ENCODE measurements around the gene DNAH17.
A peak's percentile ranks its signal among the peaks of the same experiment; 100 is the strongest.

DNAH17 gene

GRCh38 chr17:78575899-78576298 lies 1.3 kb downstream of the DNAH17 start:
- no peak for DNase-seq (ENCODE audit: low read depth, low spot score)

- DNase-seq (ENCODE audit: low read depth, low spot score) = no peak
These were observed 1.9 kb downstream of the DNAH17 start for GRCh38 chr17:78575340-78575739.

- no peak for DNase-seq (ENCODE audit: low read depth, low spot score)
These were observed 3.2 kb downstream of the DNAH17 start for GRCh38 chr17:78573955-78574354.

DNA sequence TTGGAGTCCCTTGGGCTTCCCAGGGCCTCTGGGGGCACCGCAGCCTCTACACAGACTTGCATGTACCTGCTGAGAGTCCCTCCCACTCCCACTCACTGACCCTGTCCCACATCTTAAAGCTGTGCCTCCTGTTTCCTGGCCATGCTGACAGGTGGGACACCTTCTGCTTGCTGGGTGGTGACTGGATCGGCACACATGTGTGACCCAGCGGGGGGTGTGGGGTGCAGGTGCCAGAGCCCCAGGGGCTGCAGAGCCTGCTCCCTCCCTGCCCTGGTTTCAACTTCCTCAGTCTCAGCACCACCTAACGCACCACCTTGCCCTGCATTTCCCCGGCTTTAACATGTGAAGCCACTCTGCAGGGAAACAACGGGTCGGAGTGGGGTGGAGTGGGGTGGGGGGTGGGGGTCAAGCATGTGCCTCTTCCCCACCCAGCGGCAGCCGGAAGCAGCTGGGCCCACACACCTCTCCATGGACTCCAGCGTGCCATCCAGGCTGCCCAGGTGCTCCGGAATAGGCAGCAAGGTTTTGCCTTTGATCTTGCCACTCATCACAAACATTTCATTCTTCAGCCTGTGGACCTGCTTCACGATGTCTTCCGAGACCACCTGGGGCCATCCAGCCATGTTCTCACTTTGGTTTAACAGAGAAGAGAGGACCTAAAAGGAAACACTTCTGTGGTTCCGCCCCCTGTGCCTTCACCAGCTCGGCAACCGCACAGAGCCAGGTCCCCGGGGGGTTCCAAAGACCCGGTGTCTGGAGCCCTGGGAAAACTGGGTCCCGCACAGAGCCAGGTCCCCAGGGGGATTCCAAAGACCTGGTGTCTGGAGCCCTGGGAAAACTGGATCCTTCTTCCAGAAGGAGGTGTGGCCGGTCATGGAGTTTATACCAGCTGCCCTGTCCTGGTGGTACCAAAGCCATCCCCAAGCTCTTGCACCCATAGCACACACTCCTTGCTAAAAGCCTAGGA lies 4.7 kb downstream of the DNAH17 start:
- DNase-seq (ENCODE audit: low read depth, low spot score) = no peak

DNA sequence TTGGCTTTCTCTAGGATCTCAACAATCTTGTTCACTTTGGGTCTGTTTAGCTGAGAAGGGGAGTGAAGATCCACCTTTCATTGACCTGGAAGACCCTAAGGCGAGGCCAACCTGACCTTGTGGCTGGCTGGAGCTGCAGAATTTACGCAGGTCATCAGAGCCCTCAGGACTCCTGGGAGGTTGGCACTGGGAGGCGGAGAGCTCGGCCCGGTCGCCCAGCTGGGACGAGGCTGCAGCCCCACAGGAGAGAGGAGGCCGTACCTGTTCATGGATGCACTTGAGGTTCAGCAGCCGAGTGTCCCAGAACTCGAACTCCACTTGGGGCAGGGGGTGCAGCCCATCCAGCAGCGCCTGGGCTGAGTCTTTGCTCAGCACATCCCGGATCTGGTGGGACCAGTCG lies 5.9 kb downstream of the DNAH17 start:
- no peak for DNase-seq (ENCODE audit: low read depth, low spot score)

- peak; percentile 6 for DNase-seq (ENCODE audit: low read depth, low spot score)
These were observed 8.6 kb downstream of the DNAH17 start for GRCh38 chr17:78568494-78569115.

DNA sequence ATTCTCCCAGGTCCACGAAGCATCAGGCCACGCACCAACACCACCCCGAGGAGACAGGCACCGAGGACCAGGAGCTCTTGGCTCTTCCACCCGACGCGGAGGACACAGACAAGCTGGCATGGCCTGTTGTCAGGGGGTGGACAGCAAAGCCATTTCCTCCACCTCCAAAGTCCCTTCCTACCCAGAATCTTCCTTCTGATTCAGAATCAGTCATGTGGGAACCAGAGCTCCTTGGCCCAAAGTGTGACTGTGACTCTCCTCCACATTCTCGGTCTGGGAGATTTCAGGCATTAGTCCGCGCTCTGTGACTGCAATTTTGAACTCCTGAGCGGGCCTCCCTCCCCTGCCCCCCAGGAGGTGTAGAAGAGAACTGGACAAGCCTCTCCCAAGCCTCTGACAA lies 9.2 kb downstream of the DNAH17 start:
- no peak for DNase-seq (ENCODE audit: low read depth, low spot score)

DNA sequence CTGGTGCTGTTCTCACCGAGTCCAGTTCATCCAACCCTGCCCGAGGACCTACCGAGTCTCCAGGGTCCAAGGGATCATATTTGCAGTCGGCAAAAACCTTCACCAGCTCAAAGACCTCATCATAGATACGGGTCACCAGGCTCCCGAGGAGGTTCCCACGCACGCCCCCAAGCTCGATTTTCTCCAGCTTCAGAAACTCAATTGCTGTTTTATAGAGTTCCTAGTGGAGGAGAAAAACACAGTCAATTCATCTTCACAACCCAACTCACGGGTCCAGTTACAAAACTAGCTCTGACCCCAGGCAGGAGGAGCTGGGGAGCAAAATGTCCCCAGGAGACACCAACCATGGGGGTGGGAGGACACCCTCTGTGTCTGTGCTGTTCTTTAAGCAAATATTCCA lies 10.2 kb downstream of the DNAH17 start:
- DNase-seq (ENCODE audit: low read depth, low spot score) = no peak

DNA sequence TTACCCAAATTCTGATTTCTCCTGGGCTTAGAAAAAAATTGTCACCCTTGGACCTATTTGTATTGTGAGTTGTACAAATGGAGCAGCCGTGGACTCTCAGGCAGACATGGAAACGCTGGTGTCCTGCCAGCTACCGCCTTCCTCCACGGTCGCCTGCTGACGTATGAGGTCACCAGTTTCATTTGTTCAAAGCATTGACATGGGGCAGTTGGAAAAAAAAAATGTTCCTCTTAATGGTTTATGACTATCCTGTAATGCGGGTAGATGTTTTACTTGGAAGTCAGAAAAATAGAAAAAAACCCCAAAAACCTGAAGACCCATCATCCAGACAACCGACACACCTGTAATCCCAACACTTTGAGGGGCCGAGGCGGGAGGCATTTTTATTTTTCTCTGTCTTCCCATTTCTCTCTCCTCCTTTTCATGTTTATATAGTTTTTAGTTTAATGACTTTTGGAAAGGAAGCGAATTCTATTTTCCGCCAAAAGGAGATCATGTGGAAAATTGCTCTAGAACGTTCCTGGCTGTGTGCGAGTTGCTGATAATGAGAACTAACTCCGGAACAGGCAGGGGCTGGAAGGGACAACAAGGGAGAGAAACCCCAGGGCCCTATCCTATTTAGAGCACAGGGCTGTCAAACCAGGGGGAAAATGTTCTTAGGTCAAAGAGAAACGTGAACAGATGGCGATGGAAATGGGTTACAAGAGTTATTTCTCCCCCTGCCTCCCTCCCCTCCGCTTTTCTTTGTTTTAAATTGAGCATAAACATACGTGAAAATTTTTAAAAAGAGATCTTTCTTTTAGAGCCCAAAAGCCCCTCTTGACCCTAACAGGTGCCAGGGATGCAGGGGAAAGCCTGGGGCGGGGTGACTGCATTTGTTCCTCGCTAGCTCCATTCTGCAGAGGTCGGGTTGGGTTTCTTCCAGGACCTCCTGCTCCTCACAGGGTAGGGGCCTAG lies 13.7 kb downstream of the DNAH17 start:
- DNase-seq (ENCODE audit: low read depth, low spot score) = peak; percentile 8

DNA sequence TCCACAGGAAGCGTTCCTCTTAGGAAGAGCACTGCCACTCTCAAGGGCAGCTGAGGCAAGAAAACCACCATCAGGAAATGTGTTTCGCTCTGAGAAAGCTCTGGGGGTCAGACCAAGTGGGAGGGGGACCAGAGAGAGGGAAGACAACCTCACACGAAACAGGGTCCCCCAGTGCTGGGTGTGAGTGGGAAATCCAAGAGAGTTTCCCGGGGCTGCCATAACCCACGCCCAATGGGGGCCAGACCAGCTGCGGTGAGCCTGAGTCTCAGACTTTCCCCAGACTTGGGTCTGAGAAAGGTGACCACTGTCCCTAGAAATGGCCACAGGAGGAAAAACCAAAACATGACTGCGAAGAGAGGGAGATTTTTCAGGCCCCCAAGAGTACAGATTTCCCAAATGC lies 14.5 kb downstream of the DNAH17 start:
- DNase-seq (ENCODE audit: low read depth, low spot score) = no peak

GRCh38 chr17:78561166-78561565 lies 16.0 kb downstream of the DNAH17 start:
- no peak for DNase-seq (ENCODE audit: low read depth, low spot score)

GRCh38 chr17:78560731-78561130 lies 16.5 kb downstream of the DNAH17 start:
- no peak for DNase-seq (ENCODE audit: low read depth, low spot score)

DNA sequence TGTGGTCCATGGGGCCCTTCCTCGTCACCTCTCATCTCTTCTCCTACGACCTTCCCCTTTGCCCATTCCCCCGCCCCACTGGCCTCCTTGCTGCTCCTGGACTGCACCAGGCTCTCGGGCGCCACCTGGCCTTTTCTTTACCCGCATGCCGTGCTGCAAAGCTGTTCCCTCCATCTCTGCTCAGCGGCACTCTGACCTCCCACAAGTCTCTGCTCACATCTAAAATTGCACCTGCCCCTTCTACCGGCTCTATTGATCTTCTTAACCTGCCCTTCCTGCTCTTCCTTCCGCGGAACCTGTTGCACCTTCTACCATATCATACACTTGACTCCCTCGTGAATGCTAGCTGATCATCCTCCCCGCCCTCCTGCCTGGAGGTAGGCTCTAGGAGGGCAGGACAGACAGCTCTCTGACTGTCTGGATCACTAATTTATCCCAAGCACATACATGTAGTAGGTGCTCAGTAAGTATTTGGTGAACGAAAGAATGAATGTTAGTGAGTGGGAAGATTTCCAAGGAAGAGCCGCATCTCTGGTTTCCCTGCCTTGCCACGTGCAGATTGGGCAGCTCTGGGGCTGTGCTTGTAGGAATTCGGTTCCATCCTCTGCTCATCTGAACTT lies 17.3 kb downstream of the DNAH17 start:
- DNase-seq (ENCODE audit: low read depth, low spot score) = no peak

GRCh38 chr17:78558989-78559388 lies 18.2 kb downstream of the DNAH17 start:
- no peak for DNase-seq (ENCODE audit: low read depth, low spot score)

GRCh38 chr17:78558181-78558850 lies 18.9 kb downstream of the DNAH17 start:
- no peak for DNase-seq (ENCODE audit: low read depth, low spot score)

GRCh38 chr17:78557598-78558039 lies 19.6 kb downstream of the DNAH17 start:
- DNase-seq (ENCODE audit: low read depth, low spot score) = peak; percentile 46

DNA sequence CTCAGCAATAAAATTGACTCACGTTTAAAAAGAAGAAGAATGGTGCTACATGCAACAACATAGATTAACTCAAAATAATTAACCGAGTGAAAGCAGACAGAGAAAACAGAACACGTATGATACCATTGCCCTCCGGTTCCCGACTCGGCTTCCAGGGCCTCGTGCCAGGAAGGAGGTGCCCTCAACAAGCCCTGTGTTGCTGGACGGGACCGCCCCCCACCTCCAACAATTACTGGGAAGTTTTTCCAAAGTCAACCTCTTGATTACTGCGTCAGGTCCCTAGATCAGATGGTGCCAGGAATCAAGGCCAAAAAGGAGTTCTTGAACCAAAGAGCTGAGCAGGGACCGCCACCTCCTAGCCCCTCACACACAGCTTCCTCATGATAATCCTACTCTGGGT lies 20.4 kb downstream of the DNAH17 start:
- no peak for DNase-seq (ENCODE audit: low read depth, low spot score)

DNA sequence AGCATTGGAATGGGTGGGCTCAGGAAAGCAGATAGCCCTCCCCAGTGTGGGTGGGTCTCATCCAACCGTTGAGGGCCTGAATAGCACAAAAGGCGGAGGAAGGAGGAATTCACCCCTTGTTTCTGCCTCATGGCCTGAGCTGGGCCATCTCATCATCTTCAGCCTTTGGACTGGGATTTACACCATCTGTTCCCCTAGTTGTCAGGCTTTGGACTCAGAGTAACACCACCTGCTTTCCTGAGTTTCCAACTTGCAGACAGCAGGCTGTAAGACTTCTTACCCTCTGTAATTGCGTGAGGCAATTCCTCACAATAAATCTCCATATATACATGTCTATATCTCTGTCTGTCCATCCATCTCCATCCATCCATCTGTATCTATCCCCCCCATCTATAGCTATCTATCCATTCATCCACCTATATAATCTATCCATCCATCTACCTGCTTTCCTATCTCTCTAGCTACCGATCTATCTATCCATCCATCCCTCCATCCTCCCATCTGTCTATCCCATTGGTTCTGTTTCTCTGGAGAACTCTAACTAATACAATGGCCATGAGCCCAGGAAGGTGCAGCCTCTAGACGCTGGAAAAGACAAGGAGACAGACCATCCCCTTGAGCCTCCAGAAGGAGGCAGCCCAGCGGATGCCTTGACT lies 21.3 kb downstream of the DNAH17 start:
- DNase-seq (ENCODE audit: low read depth, low spot score) = no peak

DNA sequence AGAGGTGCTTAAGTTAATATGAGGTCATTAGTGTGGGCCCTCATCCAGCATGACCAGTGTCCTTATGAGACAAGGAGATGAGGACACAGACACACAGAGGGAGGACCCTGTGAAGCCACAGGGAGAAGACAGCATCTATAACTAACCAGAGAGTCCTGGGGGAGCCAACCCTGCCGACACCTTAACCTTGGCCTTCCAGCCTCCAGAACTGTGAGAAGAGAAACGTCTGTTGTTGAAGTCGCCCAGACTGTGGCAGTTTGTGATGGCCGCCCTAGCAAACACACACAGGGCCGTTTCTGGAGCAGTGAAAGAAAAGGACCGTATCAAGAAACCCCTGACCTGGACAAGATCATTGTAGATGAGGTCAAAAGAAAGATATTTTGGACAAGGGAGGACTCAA lies 26.7 kb downstream of the DNAH17 start:
- DNase-seq (ENCODE audit: low read depth, low spot score) = no peak

- DNase-seq (ENCODE audit: low read depth, low spot score) = no peak
These were observed 28.5 kb downstream of the DNAH17 start for GRCh38 chr17:78548725-78549124.

All from astrocyte of the hippocampus (primary cell).